OCI-LY1 (cell line): ENCODE results near the gene CCDC9B.

Experiments used
- CTCF ChIP-seq: fragments of 200-600 bp; sonication (generic), shearing (Covaris generic); IDR thresholded peaks from 2 replicates; pipeline ENCODE4 v1.5.1; 2017; ENCODE audit warnings: mild to moderate bottlenecking, antibody characterized with exemption, low read length, moderate library complexity, mixed read lengths
- EZH2 ChIP-seq: fragments of 200-600 bp; sonication (generic), shearing (Covaris generic); IDR thresholded peaks from 2 replicates; pipeline ENCODE4 v1.8.0; 2017; ENCODE audit warnings: borderline replicate concordance, mixed run types, mild to moderate bottlenecking, antibody characterized with exemption, low read length, moderate library complexity, mixed read lengths

GRCh38 chr15:40317580-40317979 lies 23.2 kb downstream of the CCDC9B start:
- TF ChIP-seq CTCF: no peak
- no peak for TF ChIP-seq EZH2
